GM18526 (cell line): ENCODE data around the gene SEMA3G.

Experiments
- POLR2A ChIP-seq: IDR thresholded peaks from 3 replicates; pipeline ENCODE4 v1.6.1; 2011; ENCODE audit not compliant: insufficient read length; ENCODE audit errors: extremely low read depth

The SEMA3G gene

DNA sequence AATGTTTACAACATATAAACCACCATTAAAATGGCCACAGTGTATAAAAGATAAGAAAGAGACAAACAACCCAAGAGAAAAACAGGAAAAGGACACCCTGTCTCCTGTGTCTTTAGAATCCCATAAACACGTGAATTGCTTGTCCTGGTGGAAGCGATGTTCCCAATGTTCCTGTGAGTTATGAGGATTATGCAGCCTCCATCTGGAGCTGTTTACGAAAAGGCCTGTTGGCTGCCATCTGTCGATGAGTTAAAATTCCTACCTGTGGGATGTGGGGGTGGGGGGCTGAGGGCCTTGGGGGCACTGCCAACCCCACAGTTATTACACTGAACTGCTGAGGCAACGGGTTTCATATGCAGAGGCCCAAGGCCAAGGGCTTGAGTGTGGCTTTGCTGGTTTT, 24.1 kb upstream of the SEMA3G start:
- no peak for TF ChIP-seq POLR2A

DNA sequence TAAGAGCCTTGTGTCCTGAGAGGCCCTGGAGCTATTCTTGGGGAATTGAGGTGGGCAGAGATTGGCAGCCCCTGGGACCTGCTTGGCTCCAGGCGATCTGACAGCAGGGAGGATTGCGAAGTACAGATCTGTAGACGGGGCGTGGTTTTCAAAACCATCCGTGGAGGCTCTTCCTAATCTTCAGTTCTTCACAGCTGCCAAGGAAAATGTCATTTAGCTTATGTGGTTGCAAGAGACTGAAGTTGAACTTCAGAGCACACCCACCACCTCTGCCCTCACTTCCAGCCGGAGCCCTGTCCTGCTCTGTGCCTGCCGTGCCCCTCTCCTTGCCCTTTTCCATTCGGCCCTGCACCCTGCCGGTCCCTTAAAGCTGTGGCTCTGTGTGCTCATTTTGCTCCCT, 23.4 kb upstream of the SEMA3G start:
- no peak for TF ChIP-seq POLR2A

DNA sequence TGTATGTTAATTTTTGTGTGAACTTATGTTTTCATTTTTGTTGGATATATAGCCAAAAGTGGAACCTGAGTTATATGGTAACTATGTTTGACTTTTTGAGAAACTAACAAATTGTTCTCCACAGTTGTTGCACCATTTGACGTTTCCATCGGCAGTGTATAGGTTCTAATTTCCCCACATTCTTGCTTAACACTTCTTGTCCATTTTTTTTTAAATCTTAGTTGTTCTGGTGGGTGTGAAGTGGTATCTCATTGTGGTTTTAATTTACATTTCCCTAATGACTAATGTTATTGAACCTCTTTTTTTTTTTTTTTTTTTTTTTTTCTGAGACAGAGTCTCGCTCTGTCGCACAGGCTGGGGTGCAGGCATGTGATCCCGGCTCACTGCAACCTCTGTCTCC, 18.5 kb upstream of the SEMA3G start:
- TF ChIP-seq POLR2A = no peak

DNA sequence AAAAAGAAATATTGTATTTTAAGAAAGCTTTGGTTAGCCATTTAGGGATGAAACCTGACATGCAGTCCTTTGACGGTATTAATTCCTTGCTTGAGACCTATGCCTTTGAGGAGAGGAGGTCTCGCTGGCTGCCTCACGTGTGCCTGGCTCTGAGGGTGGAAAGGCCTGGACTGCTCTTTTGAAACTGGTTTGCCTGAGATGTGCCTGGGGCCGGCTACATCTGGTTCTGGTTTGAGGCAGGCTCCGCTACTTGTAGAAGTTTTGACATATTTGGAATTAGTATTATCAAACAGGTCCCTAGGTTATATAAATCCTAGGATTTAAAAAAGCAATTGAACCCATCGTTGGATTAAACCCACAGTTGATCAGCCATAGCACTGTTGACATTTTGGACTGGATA, 17.0 kb upstream of the SEMA3G start:
- no peak for TF ChIP-seq POLR2A

DNA sequence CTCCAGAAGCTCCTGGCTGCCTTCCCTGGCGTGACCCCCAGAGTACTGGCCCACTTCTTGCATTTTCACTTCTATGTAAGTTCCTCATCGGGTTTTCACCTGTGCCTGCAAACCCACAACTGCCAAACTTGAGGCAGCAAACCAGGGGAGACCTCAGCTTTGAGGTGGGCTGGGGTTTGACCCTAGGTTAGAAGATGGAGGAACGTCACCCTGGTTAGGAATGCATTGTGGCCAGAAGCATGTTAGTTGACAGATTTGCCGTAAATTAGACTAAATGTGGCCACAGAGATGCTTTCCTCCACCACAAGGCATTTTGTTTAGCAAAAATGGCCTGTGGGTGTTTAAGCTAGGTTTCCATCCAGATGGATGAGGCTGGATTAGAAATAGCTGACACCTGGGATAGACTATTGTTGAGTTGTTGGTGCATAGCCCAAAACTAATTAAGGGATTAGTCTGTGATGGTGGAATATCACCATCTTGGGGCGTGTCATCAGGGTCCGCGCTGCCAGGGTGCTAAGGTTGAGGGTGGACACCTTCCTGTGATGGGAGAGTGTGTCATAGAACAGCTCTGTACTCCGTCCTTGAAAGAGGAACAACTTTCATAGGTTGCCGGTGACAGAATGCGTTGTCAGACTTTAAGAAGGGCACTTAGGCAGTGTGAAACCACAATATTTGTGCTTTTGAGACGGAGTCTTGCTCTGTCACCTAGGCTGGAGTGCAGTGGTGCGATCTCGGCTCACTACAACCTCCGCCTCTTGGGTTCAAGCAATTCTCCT, 14.1 kb upstream of the SEMA3G start:
- no peak for TF ChIP-seq POLR2A

DNA sequence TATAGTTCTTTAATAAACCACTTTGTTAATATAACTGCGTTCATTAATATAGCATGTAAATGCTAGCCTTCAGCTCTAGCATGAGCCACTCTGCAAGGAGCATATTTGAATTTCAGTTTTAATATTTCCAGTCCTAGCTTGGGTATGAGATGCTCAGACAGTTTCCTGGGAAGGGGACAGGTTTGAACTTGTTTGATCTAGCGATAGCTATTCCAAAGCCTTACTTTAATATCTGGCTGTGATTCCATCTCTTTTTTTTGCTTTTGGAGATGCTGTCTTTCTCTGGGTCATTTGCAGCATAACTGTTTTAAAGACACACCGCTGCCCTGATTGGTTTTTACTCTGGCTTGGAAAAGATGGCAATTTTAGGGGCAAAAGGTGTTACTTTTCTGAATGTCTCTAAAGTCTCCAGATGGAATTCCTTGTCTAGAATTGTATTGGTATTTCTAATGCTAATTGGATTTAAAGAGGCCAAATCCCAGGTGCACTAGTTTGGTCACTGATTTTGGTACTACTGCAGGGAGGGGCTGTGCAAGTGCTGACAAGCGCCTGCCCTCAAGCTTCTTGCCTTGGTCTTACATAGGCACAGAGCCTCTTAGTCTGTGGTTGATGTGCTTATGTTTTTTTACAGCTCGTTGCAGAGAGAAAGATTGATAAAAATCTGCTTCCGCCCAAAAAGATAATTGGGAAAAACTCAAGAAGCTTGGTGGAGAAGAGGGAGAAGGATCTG, 13.3 kb upstream of the SEMA3G start:
- no peak for TF ChIP-seq POLR2A

DNA sequence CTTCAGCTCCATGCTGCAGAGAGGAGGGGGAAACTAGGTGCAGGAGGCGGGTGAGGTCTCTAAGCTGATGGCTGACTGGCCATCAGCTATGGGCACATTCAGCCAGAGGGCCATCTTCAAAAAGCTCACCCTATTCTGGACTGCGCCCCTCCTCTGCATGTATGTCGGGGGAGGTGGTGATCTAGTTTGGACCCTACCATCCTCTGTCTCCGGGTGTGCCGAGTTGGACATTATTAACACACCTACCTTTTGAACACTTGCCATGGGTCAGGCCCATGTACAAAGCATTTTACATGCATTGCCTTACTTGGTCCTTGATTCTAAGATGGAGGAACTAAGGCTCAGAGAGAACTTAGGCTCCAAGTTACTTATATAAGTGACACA, 11.9 kb upstream of the SEMA3G start:
- no peak for TF ChIP-seq POLR2A

DNA sequence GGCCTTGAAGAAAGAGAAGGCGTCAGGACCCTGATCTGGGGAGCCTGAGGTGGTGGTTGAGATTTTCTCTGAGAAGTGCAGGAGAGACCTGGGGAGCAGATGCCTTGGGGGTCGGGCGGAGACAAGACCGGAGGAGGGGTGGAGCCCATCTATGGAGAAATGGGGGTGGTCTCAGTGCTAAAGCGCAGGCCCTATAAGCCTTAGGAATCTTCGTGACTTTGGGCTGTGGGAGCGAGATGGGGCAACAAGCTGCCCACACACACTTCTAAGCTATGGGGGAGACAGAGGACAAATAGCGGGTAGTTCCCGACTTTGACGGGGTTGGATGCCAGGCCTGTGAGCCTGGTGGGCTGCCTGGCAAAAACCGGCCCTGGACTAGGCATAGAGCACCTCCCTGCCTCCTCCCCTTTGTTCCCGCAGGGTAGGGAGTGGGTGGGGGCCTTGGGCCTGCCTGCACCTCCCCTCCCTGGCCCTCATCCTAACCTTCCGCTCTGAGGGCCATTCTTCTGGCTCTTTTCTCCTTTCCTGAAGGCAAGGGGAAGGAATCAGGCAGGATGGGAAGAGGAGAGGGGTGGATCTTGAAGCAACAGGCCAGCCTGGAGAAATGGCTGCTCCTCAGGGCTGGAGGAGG, 11.4 kb upstream of the SEMA3G start:
- no peak for TF ChIP-seq POLR2A

DNA sequence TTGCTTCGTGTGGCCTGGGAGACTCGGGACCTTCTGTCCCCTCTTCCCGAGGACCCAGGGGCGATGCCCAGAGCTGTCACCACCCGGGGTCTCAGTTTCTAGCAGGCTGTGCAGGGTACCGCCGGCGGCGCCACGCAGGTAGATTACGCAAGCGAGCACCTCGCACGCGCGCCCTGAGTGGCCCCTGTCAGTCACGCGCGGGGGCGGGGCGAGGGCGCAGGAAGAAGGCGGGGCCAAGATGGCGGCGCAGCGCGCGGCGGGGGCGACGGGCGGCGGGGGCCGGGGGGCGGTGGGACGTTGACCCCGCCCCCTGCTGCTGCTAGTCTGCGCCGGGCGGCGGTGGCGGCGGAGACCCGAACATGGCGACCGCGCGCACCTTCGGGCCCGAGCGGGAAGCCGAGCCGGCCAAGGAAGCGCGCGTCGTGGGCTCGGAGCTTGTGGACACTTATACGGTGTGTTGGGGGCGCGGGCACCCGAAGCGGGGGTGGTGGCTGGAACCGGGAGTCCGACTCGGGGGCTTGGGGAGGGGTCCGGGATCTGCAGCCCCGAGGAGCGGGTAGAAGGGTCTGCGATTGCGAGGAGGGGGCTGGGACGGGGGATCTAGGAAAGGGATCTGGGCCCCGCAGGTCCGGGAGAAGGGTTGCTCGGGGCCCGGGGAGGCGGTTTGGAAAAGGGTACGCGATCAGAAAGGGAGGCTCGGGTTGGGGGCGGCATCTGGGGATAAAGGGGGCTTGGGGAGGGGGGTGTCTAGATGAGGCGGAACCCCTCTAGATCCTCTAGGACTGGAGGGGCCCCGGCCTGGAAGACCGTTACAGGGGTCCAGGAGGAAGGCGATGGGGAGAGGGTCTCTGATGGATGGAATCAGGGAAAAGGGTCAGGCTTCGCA, 10.6 kb upstream of the SEMA3G start, which contains the start of gene NISCH:
Gene NISCH, plus strand, starts transcription at position 322 of the 886 bp plus-strand sequence. Its CDS starts 38 bp downstream, at position 360.
- peak; percentile 91 for TF ChIP-seq POLR2A

DNA sequence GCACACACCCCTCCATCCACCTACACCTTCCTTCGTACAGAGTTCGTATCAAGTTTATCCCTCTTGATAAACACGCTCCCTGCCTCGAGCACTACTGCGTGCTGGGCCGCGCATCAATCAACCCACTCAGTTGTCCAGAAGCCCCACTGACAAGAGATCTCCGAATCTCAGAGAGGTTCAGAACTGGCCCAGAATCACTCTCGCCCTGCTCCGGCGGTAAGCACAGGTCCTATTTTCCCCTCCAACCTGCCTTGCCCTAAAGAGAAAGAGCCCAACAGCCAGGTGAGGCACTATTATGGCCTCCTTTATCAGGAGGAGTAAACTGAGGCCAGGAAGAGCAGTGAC, 10.0 kb upstream of the SEMA3G start:
- no peak for TF ChIP-seq POLR2A

DNA sequence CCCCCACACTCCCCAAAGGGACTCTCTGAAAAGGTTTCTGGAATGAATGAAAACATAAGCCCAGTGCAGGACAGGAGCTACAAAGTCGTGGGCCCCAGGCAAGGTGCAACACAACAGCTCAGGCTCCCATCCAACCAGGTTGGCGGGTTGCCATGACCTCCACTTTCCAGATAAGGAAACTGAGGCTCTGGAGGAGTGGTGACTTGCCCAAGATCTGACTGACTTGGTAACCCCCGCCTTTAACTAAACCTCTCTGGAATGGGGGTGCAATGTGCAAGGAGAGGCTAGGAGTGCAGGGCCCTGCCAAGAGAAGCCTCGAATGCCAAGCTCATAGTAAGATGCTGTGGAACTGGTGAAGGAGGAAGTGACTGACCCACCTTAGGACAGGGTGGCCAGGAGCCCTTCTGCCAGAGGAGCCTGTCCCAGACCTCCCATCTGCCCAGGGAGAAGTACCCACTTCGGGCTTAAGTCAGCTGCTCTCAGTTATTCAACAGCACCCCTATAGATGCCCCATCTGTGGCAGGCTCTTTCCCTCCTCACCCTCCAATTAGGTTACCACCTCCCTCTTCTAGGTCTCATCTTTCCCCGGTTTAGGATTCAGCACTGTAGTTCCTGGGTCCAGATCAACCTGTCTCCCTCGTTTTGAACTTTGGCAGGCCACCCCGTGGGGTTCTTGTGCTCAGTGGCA, 9.5 kb upstream of the SEMA3G start:
- TF ChIP-seq POLR2A = no peak

DNA sequence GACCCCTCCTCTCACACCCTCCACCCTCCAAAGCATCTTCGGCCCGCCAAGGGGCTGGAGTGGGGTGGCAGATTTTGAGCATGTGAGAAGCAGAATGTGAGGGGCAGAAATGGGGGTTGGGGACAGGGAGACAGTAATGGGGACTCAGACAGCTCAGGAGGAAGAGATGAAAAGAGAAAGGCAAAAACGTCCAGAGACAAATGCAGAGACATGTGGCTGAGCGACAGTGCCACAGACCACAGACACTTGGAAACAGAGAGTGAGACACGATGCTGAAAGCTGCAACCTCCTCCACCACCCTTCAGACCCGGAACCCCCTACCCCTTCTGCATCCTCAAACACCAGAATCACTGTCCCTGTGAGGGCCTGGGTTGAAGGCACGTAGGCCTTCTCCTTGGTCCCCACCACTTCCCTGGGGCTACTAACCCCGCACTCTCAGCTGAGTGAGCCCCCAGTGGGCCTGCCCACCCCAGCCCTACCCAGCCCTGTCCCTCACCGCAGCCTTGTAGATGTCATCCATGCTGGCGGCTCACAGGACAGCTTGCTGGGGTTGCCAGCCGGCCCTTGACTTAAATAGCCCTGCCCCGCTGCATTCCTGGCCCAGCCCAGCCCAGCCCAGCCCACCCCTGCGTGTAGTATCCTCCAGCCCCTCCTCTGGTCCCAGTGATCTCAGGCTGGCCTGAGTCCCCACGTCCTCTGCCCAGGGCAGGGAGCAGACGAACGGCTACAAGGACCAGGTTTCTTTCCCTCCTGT, 8.8 kb upstream of the SEMA3G start, which contains the start of gene TNNC1:
Gene TNNC1, minus strand, starts transcription at position 546 of the 754 bp plus-strand sequence. Its CDS starts 26 bp downstream, at position 520.
- TF ChIP-seq POLR2A = no peak

DNA sequence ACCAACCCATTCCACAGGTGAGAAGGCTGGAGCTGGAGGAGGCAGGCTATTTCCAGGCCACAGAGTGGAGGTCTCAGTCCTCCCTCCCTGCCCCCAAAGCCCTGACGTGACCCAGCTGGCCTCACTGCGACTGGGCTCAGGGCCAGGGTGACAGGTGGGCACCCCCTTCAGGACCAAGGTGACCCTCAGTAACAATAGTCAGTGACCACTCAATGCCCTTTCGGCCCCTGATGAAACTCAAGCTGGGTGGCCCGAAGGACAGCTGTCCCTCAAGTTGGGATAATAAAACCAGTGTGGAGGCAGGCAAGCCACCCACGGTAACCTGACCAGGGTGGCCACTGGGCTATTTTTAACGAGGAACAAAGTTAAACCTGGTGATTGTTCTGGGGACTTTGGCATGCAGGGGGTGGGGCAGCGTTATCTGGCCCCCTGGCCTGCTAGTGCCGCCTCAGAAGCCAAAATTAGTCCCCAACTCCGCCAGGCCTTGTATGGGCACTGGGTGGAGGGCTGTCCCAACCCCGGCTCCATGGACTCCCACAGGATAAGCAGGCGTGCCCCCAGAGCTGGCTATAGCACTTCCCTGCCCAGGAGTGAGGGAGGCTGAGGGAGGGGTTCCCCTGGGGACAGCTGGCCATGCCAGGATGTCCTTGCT, 7.8 kb upstream of the SEMA3G start:
- TF ChIP-seq POLR2A = no peak
